SH-SY5Y (cell line): ENCODE data around the gene CEP350.

Experiments used
- GATA2 ChIP-seq: IDR thresholded peaks from 2 replicates; pipeline ENCODE4 v1.6.1; 2011; ENCODE audit warnings: mild to moderate bottlenecking, low read depth, low read length
- GATA3 ChIP-seq: IDR thresholded peaks from 2 replicates; pipeline ENCODE4 v1.6.1; 2011; ENCODE audit warnings: low read depth, mild to moderate bottlenecking, low read length, moderate library complexity

GRCh38 chr1:180101411-180101810, 146.8 kb downstream of the CEP350 start:
- no peak for TF ChIP-seq GATA3
- no peak for TF ChIP-seq GATA2
